ENCODE data around the gene GCDH. TPM values are rescaled to one million over a fixed set of nuclear protein-coding genes. Genes with fewer than 3 reads are reported as not detected.
A peak's percentile ranks its signal among the peaks of the same experiment; 100 is the strongest.

Gene GCDH
- total RNA-seq, 1 donor from 2014 or later: 24.4 TPM

DNA sequence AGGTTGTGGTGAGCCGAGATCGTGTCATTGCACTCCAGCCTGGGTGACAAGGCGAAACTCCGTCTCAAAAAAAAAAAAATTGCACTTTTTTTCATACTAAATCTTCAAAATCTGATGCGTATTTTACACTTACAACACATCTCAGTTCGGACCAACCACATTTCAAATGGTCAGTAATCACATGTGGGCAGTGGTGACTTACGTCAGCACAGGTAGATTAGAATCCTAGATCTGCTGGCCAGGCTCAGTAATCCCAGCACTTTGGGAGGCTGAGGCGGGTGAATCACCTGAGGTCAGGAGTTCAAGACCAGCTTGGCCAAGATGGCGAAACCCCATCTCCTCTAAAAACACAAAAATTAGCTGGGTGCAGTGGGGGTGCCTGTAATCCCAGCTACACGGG, 44.1 kb downstream of the GCDH start:
- intact Hi-C loops (cut with DNase I): no loop called here
- DNase-seq (ENCODE audit: low spot score): no peak
- no peak for ATAC-seq

DNA sequence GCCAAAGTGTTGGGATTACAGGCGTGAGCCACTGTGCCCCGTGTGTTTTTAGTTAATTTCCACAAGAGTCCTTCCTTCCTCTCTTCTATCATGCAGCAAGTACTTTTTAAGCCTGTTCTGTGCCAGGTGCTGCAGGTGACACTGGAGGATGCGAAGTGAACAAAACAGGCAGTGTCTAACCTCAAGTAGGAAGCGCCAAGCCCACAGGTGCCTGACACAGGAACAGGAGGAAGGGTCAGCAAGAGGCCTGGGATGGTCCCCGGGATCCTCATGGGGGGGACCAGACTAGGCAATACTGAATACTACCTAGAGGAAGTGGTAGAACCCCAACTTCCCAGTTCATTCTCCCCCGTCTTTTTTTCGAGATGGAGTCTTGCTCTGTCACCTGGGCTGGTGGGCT, 45.6 kb downstream of the GCDH start:
- ATAC-seq (no peak), DNase-seq (ENCODE audit: low spot score) (no peak)
- intact Hi-C loops (cut with DNase I): no loop called here

DNA sequence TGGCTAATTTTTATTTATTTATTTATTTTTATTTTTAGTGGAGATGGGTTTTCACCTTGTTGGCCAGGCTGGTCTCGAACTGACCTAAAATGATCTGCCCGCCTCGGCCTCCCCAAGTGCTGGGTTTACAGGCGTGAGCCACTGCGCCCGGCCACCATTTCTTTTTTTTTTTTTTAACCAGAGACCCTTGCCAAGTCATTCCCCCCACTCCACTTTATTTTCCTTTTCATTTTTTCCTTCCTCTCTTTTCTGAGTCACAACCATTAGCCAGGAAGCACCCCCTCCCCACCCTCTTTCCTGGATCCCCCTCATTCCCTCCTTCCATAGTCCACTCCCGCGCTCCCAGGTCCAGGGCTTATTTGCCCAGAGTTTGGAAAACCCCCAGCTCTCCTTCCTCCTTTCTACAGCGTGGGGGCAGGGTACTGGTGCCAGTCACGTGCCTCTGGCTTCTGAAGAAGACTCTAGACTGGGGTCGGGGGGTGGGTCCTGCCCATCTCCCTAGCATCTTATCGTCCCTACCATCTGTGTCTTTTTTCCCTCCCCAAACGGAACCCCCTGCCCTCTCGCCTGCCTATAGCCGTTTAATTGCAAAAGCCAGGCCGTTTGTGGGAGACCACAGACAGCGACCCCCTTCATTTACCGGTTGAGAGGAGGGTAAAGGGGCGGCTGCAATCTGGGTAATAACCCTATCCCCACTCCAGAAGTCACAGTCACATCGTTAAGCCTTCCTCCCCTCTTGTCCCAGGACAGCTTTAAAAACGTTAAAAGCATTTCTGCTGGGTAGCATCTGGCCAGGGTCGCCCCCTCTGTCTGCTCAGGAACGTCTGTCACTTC, 46.4 kb downstream of the GCDH start:
- intact Hi-C loops (cut with DNase I): no loop called here
- DNase-seq (ENCODE audit: low spot score): no peak
- ATAC-seq: no peak

DNA sequence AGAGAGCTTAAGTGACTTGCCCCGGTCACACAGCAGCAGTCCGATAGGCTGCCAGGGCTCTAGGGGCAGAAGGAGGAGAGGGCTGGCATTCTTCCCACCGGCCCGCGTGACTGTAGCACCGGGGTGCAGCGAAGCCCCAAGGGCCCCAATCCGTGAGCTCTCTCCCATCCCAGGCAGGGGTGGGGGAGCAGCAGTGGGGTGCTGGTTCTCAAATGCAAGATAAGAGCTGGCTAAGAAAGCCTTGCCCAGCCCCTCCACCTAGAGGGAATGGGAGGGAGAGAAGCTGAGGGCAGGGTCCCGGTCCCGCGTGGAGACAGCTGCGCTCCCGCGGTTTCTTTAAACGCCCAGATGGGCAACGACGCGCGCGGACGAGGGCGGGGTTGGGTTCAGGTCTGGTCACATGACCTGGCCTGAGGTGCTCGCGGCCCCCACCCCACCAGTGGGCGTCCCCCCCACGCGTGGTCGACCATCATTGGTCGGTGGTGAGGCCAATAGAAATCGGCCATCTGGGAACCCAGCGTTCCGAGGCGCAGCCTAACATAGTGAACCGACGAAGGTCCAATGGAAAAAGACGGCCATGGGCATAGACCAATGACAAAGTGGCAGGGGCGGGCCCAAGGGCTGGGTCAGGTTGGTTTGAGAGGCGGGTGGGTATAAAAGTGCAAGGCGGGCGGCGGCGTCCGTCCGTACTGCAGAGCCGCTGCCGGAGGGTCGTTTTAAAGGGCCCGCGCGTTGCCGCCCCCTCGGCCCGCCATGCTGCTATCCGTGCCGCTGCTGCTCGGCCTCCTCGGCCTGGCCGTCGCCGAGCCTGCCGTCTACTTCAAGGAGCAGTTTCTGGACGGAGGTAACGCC, 47.2 kb downstream of the GCDH start, which contains the start of gene CALR:
Gene CALR (plus strand): TSS at position 683 of the 852 bp plus-strand sequence. CDS start 71 bp downstream, at position 754.
- DNase-seq (ENCODE audit: low spot score) (peak; percentile 100), ATAC-seq (peak; percentile 96)
- intact Hi-C loops (cut with DNase I): no loop called here

DNA sequence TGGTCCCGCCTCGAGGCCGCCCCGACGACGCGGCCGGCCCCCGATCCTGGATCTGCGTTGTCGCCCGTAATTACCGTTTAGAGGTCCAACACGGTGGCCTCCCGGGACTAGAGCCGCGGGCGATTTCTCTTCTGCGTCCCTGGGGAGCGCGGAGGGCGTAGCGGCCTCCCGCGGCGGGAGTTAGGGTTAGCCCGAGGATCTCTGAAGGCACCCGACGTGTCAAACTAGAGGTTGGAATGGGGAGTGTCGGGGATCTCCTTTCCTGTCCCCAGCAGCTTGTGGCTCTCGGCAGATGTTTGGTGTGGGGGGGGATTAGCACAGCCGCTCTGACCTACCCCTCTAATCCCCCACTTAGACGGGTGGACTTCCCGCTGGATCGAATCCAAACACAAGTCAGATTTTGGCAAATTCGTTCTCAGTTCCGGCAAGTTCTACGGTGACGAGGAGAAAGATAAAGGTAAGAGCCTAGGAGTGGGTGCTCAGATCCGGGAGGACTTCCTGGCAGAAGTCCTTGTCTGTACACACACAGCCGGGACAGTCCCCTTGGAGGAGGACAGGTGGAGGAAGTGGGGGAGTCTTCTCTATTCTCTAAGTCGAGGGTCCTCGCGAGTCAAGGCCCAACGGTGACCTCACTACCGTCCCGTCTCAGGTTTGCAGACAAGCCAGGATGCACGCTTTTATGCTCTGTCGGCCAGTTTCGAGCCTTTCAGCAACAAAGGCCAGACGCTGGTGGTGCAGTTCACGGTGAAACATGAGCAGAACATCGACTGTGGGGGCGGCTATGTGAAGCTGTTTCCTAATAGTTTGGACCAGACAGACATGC, 48.0 kb downstream of the GCDH start:
- ATAC-seq (peak; percentile 0), DNase-seq (ENCODE audit: low spot score) (no peak)
- intact Hi-C loops (cut with DNase I): no loop called here

DNA sequence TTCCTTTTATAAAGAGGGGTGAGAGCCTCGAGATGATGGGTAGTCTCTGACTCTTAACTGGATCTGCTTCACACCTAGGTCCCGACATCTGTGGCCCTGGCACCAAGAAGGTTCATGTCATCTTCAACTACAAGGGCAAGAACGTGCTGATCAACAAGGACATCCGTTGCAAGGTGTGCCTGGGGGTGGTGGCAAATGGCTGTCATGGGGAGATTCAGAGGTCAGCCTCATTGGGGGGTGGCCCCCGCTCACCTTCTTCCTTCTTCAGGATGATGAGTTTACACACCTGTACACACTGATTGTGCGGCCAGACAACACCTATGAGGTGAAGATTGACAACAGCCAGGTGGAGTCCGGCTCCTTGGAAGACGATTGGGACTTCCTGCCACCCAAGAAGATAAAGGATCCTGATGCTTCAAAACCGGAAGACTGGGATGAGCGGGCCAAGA, 49.0 kb downstream of the GCDH start:
- intact Hi-C loops (cut with DNase I): no loop called here
- DNase-seq (ENCODE audit: low spot score) (no peak), ATAC-seq (no peak)

DNA sequence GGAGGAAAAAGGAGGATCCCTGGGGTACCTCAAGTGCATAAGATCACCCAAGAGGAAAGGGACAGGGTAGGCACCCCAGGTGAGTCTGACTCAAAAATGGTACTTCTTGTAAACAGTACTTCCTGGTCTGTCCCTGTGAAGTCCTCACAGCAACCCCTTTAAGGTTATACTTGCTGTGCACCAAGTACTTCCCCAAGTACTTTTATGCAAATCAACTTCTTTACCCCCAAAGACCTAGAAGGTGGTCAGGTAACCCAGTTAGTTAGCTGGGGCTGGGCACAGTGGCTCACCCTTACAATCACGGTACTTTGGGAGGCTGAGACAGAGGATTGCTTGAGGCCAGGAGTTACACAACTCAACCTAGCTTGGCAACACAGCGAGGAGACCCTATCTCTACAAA, 49.9 kb downstream of the GCDH start:
- DNase-seq (ENCODE audit: low spot score) (no peak), ATAC-seq (no peak)
- intact Hi-C loops (cut with DNase I): no loop called here

DNA sequence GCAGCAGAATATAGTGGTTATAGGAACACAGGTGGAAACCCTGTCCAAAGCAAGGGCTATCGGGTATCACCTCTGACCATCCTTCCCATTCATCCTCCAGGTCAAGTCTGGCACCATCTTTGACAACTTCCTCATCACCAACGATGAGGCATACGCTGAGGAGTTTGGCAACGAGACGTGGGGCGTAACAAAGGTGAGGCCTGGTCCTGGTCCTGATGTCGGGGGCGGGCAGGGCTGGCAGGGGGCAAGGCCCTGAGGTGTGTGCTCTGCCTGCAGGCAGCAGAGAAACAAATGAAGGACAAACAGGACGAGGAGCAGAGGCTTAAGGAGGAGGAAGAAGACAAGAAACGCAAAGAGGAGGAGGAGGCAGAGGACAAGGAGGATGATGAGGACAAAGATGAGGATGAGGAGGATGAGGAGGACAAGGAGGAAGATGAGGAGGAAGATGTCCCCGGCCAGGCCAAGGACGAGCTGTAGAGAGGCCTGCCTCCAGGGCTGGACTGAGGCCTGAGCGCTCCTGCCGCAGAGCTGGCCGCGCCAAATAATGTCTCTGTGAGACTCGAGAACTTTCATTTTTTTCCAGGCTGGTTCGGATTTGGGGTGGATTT, 52.6 kb downstream of the GCDH start:
- DNase-seq (ENCODE audit: low spot score): no peak
- intact Hi-C loops (cut with DNase I): no loop called here

DNA sequence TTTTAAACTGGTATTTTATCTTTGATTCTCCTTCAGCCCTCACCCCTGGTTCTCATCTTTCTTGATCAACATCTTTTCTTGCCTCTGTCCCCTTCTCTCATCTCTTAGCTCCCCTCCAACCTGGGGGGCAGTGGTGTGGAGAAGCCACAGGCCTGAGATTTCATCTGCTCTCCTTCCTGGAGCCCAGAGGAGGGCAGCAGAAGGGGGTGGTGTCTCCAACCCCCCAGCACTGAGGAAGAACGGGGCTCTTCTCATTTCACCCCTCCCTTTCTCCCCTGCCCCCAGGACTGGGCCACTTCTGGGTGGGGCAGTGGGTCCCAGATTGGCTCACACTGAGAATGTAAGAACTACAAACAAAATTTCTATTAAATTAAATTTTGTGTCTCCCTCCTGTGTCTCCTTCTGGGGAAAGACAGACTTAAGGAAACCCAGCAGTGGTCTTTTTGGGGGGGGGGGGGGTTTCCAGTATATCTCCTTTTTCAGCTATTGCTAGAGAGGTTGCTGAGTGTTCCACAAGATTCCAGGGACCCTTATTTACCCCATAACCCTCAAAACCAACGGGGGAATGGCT, 53.2 kb downstream of the GCDH start:
- intact Hi-C loops (cut with DNase I): no loop called here
- ATAC-seq (no peak), DNase-seq (ENCODE audit: low spot score) (no peak)

More for the DNA sequence above, 52.6 kb downstream of the GCDH start:
- no peak for ATAC-seq

DNA sequence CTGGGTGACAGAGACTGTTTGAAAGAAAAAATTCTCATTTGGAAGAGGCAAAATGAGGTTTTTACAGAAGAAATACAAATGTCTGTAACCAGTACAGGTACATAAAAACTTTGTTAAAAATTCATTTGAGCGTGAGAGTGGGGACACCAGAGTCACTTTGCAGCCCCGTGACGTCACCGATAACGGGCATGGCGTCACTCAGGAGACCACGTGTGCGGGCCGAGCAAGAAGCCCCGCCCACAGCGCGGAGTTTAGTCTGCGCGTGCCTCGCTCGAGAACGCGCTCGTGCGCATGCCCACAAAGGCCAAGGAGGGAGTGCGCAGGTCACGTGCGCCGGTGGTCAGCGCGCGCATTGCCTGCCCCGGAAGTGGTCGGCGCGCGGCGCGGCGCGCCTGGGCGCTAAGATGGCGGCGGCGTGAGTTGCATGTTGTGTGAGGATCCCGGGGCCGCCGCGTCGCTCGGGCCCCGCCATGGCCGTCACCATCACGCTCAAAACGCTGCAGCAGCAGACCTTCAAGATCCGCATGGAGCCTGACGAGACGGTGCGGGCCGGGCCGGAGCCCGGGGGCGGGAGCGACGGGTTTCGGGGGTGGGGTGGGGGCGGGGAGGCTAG, 54.6 kb downstream of the GCDH start, which contains the start of gene RAD23A:
Gene RAD23A (plus strand): TSS at position 384 of the 613 bp plus-strand sequence. CDS start 87 bp downstream, at position 471.
- ATAC-seq (peak; percentile 98), DNase-seq (ENCODE audit: low spot score) (peak; percentile 99)
- intact Hi-C loops (cut with DNase I): no loop called here

DNA sequence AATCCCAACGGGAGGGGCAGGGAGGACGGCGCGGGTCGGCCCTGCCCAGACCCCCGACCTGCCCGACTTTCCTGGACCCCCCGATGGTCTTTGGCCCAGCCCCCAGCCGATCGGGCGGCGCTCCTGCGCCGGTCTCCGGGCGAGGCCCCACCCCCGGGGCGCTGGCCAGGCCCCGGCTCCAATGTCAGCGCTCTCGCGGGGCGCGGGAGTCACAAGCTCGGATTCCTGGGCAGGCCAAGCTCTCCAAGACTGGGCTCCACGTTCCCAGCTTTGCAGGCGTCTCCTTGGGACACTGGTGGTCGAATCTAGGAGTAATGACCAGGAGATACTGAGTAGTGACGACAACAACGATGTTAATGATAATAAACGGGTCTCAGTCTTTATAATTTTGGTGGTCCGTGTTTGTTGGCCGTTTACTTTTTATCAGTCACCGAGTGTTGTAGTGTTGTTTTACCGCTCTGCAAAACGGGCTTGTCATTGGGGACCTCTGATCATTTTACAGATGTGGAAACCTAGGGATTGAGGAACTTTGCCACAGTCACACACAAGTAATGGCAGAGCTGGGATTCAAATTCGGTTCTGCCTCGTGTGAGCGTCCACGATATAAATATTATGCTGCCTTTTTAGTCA, 55.2 kb downstream of the GCDH start:
- ATAC-seq (peak; percentile 71), DNase-seq (ENCODE audit: low spot score) (peak; percentile 79)
- intact Hi-C loops (cut with DNase I): no loop called here

DNA sequence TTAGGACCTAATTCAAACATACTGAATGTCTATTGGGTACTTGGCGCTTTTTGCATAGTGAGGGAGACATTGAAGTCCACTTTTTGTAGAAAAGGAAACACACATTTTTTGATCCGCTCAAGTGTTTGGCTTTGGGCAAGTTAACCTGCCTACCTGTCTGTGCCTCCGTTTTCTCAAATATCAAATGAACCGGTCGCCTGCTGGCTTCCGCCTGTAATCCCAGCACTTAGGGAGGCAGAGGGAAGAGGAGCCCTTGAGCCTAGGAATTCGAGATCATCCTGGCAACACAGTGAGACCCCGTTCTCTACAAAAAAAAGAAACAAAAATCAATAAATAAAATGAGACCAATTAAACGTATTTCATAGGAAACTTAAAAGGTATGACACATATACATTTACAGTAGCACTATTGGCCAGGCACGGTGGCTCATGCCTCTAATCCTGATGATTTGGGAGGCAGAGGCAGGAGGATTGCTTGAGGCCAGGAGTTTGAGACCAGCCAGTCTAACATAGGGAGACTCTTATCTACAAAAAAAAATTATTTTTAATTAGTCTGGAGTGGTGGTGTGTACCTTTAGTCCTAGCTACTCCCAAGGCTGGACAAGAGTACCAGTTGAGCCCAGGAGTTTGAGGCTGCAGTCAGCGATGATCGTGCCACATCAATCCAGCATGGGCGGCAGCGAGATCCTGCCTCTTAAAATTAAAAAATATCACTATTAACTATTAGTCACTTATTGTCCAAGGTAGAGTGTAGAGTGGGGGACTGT, 56.0 kb downstream of the GCDH start:
- intact Hi-C loops (cut with DNase I): no loop called here
- ATAC-seq (no peak), DNase-seq (ENCODE audit: low spot score) (no peak)

DNA sequence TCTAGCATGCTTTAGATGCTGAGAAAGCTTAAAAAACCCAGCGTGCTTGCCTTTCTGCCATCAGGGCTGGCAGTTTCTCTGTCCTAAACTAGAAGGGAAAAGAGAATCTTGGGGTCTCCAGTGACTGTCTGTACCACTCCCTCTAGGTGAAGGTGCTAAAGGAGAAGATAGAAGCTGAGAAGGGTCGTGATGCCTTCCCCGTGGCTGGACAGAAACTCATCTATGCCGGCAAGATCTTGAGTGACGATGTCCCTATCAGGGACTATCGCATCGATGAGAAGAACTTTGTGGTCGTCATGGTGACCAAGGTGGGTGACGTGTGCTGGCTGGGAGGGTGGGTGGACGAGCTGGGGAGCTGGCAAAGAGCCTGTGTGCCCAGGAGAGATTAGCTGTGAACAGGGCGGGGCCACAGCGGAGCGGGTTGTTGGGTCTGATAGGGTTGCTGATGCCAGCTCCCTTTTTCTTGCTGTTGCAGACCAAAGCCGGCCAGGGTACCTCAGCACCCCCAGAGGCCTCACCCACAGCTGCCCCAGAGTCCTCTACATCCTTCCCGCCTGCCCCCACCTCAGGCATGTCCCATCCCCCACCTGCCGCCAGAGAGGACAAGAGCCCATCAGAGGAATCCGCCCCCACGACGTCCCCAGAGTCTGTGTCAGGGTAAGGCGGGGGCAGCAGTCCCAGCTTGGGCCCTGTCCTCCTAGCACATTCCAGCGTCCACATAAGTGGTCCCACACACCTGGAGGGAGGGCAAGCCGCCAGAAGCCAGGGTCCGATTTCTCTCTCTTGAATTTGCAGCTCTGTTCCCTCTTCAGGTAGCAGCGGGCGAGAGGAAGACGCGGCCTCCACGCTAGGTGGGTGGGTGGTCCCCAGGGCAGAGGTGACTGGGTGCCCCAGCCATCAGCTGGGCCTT, 57.0 kb downstream of the GCDH start:
- ATAC-seq (no peak), DNase-seq (ENCODE audit: low spot score) (no peak)
- intact Hi-C loops (cut with DNase I): no loop called here

DNA sequence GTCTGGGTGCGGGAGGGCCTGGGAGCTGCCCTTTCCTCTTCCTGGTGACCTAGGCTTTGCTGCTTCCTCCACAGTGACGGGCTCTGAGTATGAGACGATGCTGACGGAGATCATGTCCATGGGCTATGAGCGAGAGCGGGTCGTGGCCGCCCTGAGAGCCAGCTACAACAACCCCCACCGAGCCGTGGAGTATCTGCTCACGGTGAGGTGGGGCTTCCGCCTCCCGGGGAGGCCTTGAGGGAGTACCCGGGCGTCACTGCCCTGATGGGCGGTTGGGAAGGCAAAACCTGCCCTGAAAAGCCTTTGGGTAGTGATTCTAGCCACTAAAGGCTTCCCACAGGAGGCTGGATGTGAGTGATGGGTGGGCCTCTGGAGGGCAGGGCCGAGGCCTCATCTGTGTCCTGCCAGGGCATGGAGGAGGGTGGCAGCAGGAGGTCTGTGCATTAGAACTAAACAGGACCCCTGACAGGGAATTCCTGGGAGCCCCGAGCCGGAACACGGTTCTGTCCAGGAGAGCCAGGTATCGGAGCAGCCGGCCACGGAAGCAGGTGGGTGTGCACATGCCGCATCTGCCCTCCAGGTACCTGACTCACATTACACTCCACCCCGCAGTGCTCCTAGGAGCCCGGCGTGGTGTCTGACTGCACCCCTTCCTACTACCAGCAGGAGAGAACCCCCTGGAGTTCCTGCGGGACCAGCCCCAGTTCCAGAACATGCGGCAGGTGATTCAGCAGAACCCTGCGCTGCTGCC, 57.8 kb downstream of the GCDH start:
- DNase-seq (ENCODE audit: low spot score) (no peak), ATAC-seq (no peak)
- intact Hi-C loops (cut with DNase I): no loop called here
